GM19023 (cell line): ENCODE data around the gene CPB2.

ENCODE experiments used
- ATAC-seq: cut with Tn5 transposase; IDR thresholded peaks from one replicate; pipeline ENCODE4 v1.9.1; 2021; ENCODE audit warnings: mild to moderate bottlenecking, moderate library complexity; ENCODE audit not compliant: unreplicated experiment

The CPB2 gene

GRCh38 chr13:46053162-46054012 lies 51.4 kb downstream of the CPB2 start:
- no peak for ATAC-seq

- peak; percentile 100 for ATAC-seq
These were observed 52.3 kb downstream of the CPB2 start, which contains the start of gene ZC3H13 for GRCh38 chr13:46052319-46053161. Gene ZC3H13, minus strand, starts transcription at chr13:46052746. Its CDS starts 7,239 bp downstream, at chr13:46045507.

- ATAC-seq: no peak
These were observed 52.9 kb downstream of the CPB2 start for GRCh38 chr13:46051968-46052318.

GRCh38 chr13:46050771-46051170 lies 54.1 kb downstream of the CPB2 start:
- ATAC-seq: no peak

GRCh38 chr13:46045424-46045823 lies 59.4 kb downstream of the CPB2 start:
- ATAC-seq: no peak

- no peak for ATAC-seq
These were observed 61.2 kb downstream of the CPB2 start for GRCh38 chr13:46043647-46044046.

- no peak for ATAC-seq
These were observed 63.4 kb downstream of the CPB2 start for GRCh38 chr13:46041419-46041839.

- ATAC-seq: no peak
These were observed 64.1 kb downstream of the CPB2 start for GRCh38 chr13:46040763-46041162.

GRCh38 chr13:46039411-46040182 lies 65.2 kb downstream of the CPB2 start:
- no peak for ATAC-seq

GRCh38 chr13:46038296-46038695 lies 66.5 kb downstream of the CPB2 start:
- ATAC-seq: no peak

- ATAC-seq: no peak
These were observed 69.8 kb downstream of the CPB2 start for GRCh38 chr13:46035066-46035465.

GRCh38 chr13:46032341-46032740 lies 72.5 kb downstream of the CPB2 start:
- no peak for ATAC-seq

- ATAC-seq: no peak
These were observed 73.1 kb downstream of the CPB2 start for GRCh38 chr13:46031581-46032263.

- ATAC-seq: no peak
These were observed 79.7 kb downstream of the CPB2 start for GRCh38 chr13:46025157-46025556.

GRCh38 chr13:46022481-46022880 lies 82.4 kb downstream of the CPB2 start:
- ATAC-seq: no peak

GRCh38 chr13:46016216-46016615 lies 88.6 kb downstream of the CPB2 start:
- ATAC-seq: no peak

GRCh38 chr13:46015366-46015765 lies 89.5 kb downstream of the CPB2 start:
- no peak for ATAC-seq

- ATAC-seq: no peak
These were observed 92.4 kb downstream of the CPB2 start for GRCh38 chr13:46012404-46012803.

GRCh38 chr13:46010148-46010547 lies 94.7 kb downstream of the CPB2 start:
- ATAC-seq: no peak

- ATAC-seq: no peak
These were observed 96.2 kb downstream of the CPB2 start for GRCh38 chr13:46008631-46009030.
